Neural cell (in vitro differentiated cells): ENCODE data around the gene SCUBE2.

ENCODE experiments used
- CTCF ChIP-seq: fragments of 450-650 bp; IDR thresholded peaks from 2 replicates; pipeline ENCODE4 v1.5.1; 2014; ENCODE audit warnings: antibody characterized with exemption, mild to moderate bottlenecking, moderate library complexity; ENCODE audit not compliant: poor library complexity, severe bottlenecking
- RAD21 ChIP-seq: fragments of 450-650 bp; conservative IDR thresholded peaks from 2 replicates; pipeline ENCODE4 v1.6.1; 2014; ENCODE audit warnings: antibody characterized with exemption, mild to moderate bottlenecking, moderate library complexity
- TAF1 ChIP-seq: IDR thresholded peaks from 2 replicates; pipeline ENCODE4 v1.6.1; 2012; ENCODE audit warnings: low read depth

- no peak for TF ChIP-seq CTCF
- no peak for TF ChIP-seq RAD21
- TF ChIP-seq TAF1 = no peak
Measured at GRCh38 chr11:9141186-9141585, 49.8 kb upstream of the SCUBE2 start.
